Mucosa of gallbladder (tissue), 1 donor: ENCODE measurements around the gene DDX27. TPM values are rescaled to one million over a fixed set of nuclear protein-coding genes. Genes with fewer than 3 reads are reported as not detected.
"Not testable (repeated sequence)": the region's sequence is repeated elsewhere in the genome, so short reads cannot be mapped to it uniquely, and the experiment has no call there.

ENCODE experiments used
- DNase-seq: peaks from one replicate; pipeline ENCODE4 v3.0.0-alpha.2; 2020; ENCODE audit warnings: low spot score
- total RNA-seq: library from RNA; stranded (reverse); gene quantifications from one replicate; pipeline ENCODE4 v1.2.1, GENCODE V29; 2021
- donor health status: DM: no; HTN: no; CAD: no.

The DDX27 gene
- total RNA-seq, 1 donor from 2014 or later, result 32.6 TPM

GRCh38 chr20:49207076-49207475, 12.1 kb upstream of the DDX27 start:
- no peak for DNase-seq

GRCh38 chr20:49210101-49210756, 9.0 kb upstream of the DDX27 start:
- DNase-seq, result no peak

- no peak for DNase-seq
Observed at GRCh38 chr20:49210757-49211110, 8.5 kb upstream of the DDX27 start.

GRCh38 chr20:49214571-49214970, 4.6 kb upstream of the DDX27 start:
- no peak for DNase-seq

GRCh38 chr20:49215232-49215631, 4.0 kb upstream of the DDX27 start:
- DNase-seq, result no peak

GRCh38 chr20:49216991-49217578, 2.1 kb upstream of the DDX27 start:
- peak; percentile 94 for DNase-seq

- DNase-seq, result not testable (repeated sequence)
Observed at GRCh38 chr20:49218739-49219090, 501 bp upstream of the DDX27 start.

GRCh38 chr20:49219924-49220831, 962 bp downstream of the DDX27 start:
- DNase-seq, result no peak

- no peak for DNase-seq
Observed at GRCh38 chr20:49225896-49226295, 6.7 kb downstream of the DDX27 start.

- no peak for DNase-seq
Observed at GRCh38 chr20:49228676-49229075, 9.5 kb downstream of the DDX27 start.

- no peak for DNase-seq
Observed at GRCh38 chr20:49229381-49229780, 10.2 kb downstream of the DDX27 start.

- DNase-seq, result no peak
Observed at GRCh38 chr20:49230021-49230420, 10.8 kb downstream of the DDX27 start.

GRCh38 chr20:49230561-49231133, 11.4 kb downstream of the DDX27 start:
- DNase-seq, result no peak

GRCh38 chr20:49231471-49231870, 12.3 kb downstream of the DDX27 start:
- DNase-seq, result no peak

- no peak for DNase-seq
Observed at GRCh38 chr20:49233226-49233625, 14.0 kb downstream of the DDX27 start.

GRCh38 chr20:49234831-49235230, 15.6 kb downstream of the DDX27 start:
- no peak for DNase-seq

GRCh38 chr20:49236301-49236700, 17.1 kb downstream of the DDX27 start:
- no peak for DNase-seq

- DNase-seq, result peak; percentile 27
Observed at GRCh38 chr20:49237531-49237930, 18.3 kb downstream of the DDX27 start.

- DNase-seq, result no peak
Observed at GRCh38 chr20:49245921-49246740, 26.9 kb downstream of the DDX27 start.

- no peak for DNase-seq
Observed at GRCh38 chr20:49247169-49247723, 28.0 kb downstream of the DDX27 start.

GRCh38 chr20:49247792-49248191, 28.6 kb downstream of the DDX27 start:
- DNase-seq, result no peak
